IPS-18a (cell line): ENCODE results near the gene SKAP1.
"Not testable (repeated sequence)": the region's sequence is repeated elsewhere in the genome, so short reads cannot be mapped to it uniquely, and the experiment has no call there.

Experiments used
- H3K27ac ChIP-seq: one replicate; pipeline ENCODE4 v1.5.1; 2013; ENCODE audit warnings: low read length
- H3K27me3 ChIP-seq: one replicate; pipeline ENCODE4 v1.6.1; 2013; ENCODE audit warnings: mild to moderate bottlenecking, low read length; ENCODE audit not compliant: control insufficient read depth, insufficient read depth
- H3K36me3 ChIP-seq: one replicate; pipeline ENCODE4 v1.6.1; 2013; ENCODE audit warnings: low read depth, low read length; ENCODE audit not compliant: control insufficient read depth
- H3K4me1 ChIP-seq: one replicate; pipeline ENCODE4 v1.6.1; 2013; ENCODE audit warnings: low read depth, low read length; ENCODE audit not compliant: control insufficient read depth
- H3K4me3 ChIP-seq: one replicate; pipeline ENCODE4 v1.5.1; 2013; ENCODE audit warnings: low read length
- H3K9ac ChIP-seq: one replicate; pipeline ENCODE4 v1.6.1; 2013; ENCODE audit warnings: mild to moderate bottlenecking, low read length, moderate library complexity
- H3K9me3 ChIP-seq: one replicate; pipeline ENCODE4 v1.6.1; 2013; ENCODE audit warnings: low read depth, low read length; ENCODE audit not compliant: control insufficient read depth

Gene SKAP1

GRCh38 chr17:48261297-48261880, 168.6 kb downstream of the SKAP1 start:
- Histone ChIP-seq H3K27me3 (no peaks in the 10 kb centered on the region), H3K9me3 (no peaks in the 10 kb centered on the region), H3K4me1 (peaks cover 10% of the 10 kb centered on the region), H3K9ac (no peak overlapping the region), H3K4me3 (no peak overlapping the region), H3K36me3 (no peaks in the 10 kb centered on the region), H3K27ac (no peak overlapping the region)

- Histone ChIP-seq H3K4me3 (no peak overlapping the region), H3K9me3 (no peaks in the 10 kb centered on the region), H3K27me3 (no peaks in the 10 kb centered on the region), H3K27ac (no peak overlapping the region), H3K36me3 (no peaks in the 10 kb centered on the region), H3K9ac (no peak overlapping the region), H3K4me1 (peaks cover 10% of the 10 kb centered on the region)
These were observed 170.2 kb downstream of the SKAP1 start for GRCh38 chr17:48259694-48260291.

GRCh38 chr17:48258331-48258730, 171.7 kb downstream of the SKAP1 start:
- Histone ChIP-seq H3K27ac (no peak overlapping the region), H3K4me3 (no peak overlapping the region), H3K36me3 (no peaks in the 10 kb centered on the region), H3K9me3 (no peaks in the 10 kb centered on the region), H3K27me3 (no peaks in the 10 kb centered on the region), H3K4me1 (peaks cover 10% of the 10 kb centered on the region), H3K9ac (no peak overlapping the region)

DNA sequence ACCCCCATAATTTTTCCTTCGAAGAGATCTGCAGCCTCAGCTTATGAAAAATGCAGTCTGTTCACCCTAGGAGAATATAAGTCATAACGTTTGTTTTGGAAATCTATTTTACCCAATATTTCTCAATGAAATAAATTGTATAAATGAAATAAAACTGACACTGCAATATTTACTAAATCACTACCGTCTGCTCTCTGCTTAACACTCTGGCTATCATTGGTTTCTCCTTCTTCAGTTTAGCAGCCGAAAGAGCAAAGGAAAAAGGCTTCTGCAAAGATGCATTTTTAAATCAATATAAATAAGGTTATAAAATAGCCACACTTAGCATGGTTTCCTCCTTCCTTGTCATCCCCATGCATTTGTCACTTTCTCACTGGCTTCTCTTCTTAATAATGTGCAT, 174.3 kb downstream of the SKAP1 start:
- H3K27ac ChIP-seq = no peak overlapping the region
- H3K9me3 ChIP-seq = no peaks in the 10 kb centered on the region
- no peaks in the 10 kb centered on the region for H3K36me3 ChIP-seq
- H3K4me3 ChIP-seq = no peak overlapping the region
- H3K4me1 ChIP-seq = peaks cover 19% of the 10 kb centered on the region
- H3K27me3 ChIP-seq = no peaks in the 10 kb centered on the region
- no peak overlapping the region for H3K9ac ChIP-seq

DNA sequence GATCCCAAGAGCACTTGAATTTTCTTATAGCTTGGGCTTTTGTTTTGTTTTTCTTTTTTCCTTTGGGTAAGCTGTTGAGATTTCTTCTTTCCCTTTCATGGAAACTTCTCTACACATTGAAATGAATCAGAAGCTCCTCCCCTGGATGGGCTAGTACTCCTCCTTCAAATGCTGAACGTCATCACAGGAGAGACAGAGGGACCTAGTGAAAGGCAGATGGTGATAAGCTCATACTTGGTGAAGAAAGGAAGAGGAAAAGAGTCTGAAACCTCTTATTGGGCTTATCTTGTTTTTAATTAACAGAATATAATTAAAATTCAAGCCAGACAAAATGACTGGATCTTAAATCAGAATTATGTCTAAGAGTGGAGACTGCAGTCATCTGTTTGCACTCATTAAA, 175.1 kb downstream of the SKAP1 start:
- no peak overlapping the region for H3K27ac ChIP-seq
- H3K4me3 ChIP-seq = no peak overlapping the region
- H3K9ac ChIP-seq = no peak overlapping the region
- no peaks in the 10 kb centered on the region for H3K9me3 ChIP-seq
- no peaks in the 10 kb centered on the region for H3K27me3 ChIP-seq
- H3K4me1 ChIP-seq = peaks cover 15% of the 10 kb centered on the region
- no peaks in the 10 kb centered on the region for H3K36me3 ChIP-seq

- Histone ChIP-seq H3K27me3 (no peaks in the 10 kb centered on the region), H3K4me3 (no peak overlapping the region), H3K4me1 (peaks cover 9% of the 10 kb centered on the region), H3K36me3 (no peaks in the 10 kb centered on the region), H3K9ac (no peak overlapping the region), H3K27ac (no peak overlapping the region), H3K9me3 (no peaks in the 10 kb centered on the region)
These were observed 176.0 kb downstream of the SKAP1 start for GRCh38 chr17:48253975-48254374.

DNA sequence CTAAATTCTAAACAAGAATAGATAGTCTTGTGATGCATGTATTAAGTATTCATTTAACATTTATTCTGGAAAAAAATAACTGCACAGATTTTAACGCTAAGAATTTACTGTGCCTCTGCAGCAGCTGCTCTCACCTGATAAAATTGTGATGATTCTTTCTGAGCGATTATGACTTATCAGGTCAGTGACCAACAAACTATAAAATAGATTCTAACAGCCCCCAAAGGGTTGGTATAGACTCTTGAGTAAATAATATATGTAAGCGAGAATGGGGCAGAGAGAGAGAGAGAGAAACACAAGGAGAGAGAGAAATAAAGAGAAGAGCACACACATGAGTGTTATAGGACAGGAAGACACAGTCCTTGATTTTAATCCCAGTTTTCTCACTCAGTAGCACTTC, 178.1 kb downstream of the SKAP1 start:
- Histone ChIP-seq H3K9me3 (no peaks in the 10 kb centered on the region), H3K4me1 (peaks cover 9% of the 10 kb centered on the region), H3K27me3 (no peaks in the 10 kb centered on the region), H3K27ac (no peak overlapping the region), H3K9ac (no peak overlapping the region), H3K4me3 (no peak overlapping the region), H3K36me3 (no peaks in the 10 kb centered on the region)

- H3K27ac ChIP-seq = no peak overlapping the region
- peaks cover 9% of the 10 kb centered on the region for H3K4me1 ChIP-seq
- no peaks in the 10 kb centered on the region for H3K36me3 ChIP-seq
- no peak overlapping the region for H3K9ac ChIP-seq
- H3K9me3 ChIP-seq = no peaks in the 10 kb centered on the region
- no peak overlapping the region for H3K4me3 ChIP-seq
- H3K27me3 ChIP-seq = no peaks in the 10 kb centered on the region
These were observed 179.1 kb downstream of the SKAP1 start for GRCh38 chr17:48250949-48251348.

DNA sequence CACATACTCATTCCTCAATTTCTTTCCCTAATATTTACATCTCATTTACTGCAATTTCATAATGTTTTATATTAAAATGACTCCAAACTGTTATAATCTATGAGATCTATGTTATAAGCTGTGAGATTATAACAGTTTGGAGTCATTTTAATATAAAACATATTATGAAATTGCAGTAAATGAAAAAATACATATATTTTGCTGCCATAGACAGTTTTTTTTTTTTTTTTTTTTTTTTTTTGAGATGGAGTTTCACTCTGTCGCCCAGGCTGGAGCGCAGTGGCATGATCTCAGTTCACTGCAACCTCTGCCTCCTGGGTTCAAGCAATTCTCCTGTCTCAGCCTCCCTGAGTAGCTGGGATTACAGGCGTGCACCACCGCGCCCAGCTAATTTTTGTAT, 180.0 kb downstream of the SKAP1 start:
- H3K4me1 ChIP-seq, H3K9ac ChIP-seq, H3K4me3 ChIP-seq, H3K36me3 ChIP-seq, H3K27me3 ChIP-seq, H3K9me3 ChIP-seq, H3K27ac ChIP-seq: not testable (repeated sequence)

DNA sequence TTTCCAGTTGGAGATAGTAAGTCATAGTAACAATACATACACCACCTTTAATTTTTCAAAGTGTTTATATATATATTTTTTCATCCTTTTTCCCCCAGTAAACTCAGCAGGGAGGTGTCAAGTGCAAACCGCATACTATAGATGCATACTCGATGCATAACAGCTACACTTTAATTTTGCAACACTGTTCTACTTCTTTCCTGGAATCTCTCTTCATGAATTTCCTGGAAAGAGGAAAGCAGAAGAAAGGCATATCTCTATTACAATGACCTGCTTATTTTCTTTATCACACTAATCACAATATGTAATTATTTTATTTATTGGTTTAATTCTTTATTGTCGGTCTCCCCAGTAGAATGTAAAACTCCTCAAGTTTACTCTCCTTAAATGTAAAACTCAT, 182.4 kb downstream of the SKAP1 start:
- H3K4me1 ChIP-seq = peaks cover 17% of the 10 kb centered on the region
- H3K27me3 ChIP-seq = no peaks in the 10 kb centered on the region
- no peaks in the 10 kb centered on the region for H3K36me3 ChIP-seq
- H3K9ac ChIP-seq = no peak overlapping the region
- no peak overlapping the region for H3K4me3 ChIP-seq
- no peak overlapping the region for H3K27ac ChIP-seq
- no peaks in the 10 kb centered on the region for H3K9me3 ChIP-seq

DNA sequence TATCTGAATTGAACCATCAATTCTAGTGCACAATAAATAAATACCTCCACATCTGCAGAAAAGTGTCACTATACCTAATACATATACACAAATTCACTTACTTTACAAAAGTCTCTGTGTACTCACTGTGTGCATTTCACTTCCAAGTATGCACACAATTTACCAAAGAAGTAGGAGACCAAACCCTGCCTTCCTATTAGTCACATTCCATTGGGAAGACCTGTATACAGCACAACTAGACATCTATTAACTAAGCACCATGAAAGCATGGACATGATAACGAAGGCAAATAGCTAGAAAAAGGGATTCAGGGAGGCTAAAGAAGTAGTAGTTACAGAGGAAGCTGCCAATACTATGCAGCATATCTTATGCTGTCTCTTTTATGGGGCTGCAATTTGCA, 183.0 kb downstream of the SKAP1 start:
- Histone ChIP-seq H3K36me3 (no peaks in the 10 kb centered on the region), H3K27ac (no peak overlapping the region), H3K9ac (no peak overlapping the region), H3K4me3 (no peak overlapping the region), H3K4me1 (peaks cover 17% of the 10 kb centered on the region), H3K9me3 (no peaks in the 10 kb centered on the region), H3K27me3 (no peaks in the 10 kb centered on the region)

DNA sequence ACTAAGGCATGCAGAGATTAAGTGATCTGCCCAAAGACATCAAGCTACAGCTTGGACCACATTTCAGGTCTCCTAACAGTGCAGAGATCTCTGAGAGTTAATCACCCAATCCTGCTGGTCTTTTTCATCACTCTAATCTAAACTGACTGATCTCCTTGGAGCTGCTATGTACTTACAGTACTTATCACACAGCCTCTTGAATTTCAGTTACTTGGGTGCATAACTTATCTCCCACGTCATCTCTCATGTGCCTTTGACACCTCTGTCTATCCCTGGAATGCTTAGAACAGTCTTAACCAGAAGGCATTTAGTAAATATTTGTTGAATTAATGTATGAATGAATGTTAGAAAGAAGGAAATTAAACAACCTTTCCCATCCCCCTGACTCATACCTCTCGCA, 183.4 kb downstream of the SKAP1 start:
- H3K27me3 ChIP-seq = no peaks in the 10 kb centered on the region
- H3K4me1 ChIP-seq = peaks cover 16% of the 10 kb centered on the region
- H3K9ac ChIP-seq = no peak overlapping the region
- H3K27ac ChIP-seq = no peak overlapping the region
- no peaks in the 10 kb centered on the region for H3K36me3 ChIP-seq
- H3K4me3 ChIP-seq = no peak overlapping the region
- no peaks in the 10 kb centered on the region for H3K9me3 ChIP-seq
